ENCODE data around the gene NAALADL2.

NAALADL2 gene

GRCh38 chr3:175336406-175337133, 477.4 kb downstream of the NAALADL2 start:
- Histone ChIP-seq H3K9me3 (ENCODE audit: control insufficient read depth, insufficient read depth, low read depth, low read length) (no peaks in the 10 kb centered on the region), H3K4me1 (ENCODE audit: control insufficient read depth, insufficient read depth, low read length) (peaks cover 13% of the 10 kb centered on the region), H3K27me3 (ENCODE audit: control insufficient read depth, insufficient read depth, low read length) (no peaks in the 10 kb centered on the region), H3K4me3 (ENCODE audit: low read depth, low read length) (no peak overlapping the region), H3K9ac (ENCODE audit: low read length) (no peak overlapping the region), H3K36me3 (ENCODE audit: control insufficient read depth, insufficient read depth, low read length) (no peaks in the 10 kb centered on the region), H3K27ac (ENCODE audit: low read depth, low read length) (no peak overlapping the region)

GRCh38 chr3:175337631-175338030, 478.5 kb downstream of the NAALADL2 start:
- Histone ChIP-seq H3K9ac (ENCODE audit: low read length) (no peak overlapping the region), H3K27me3 (ENCODE audit: control insufficient read depth, insufficient read depth, low read length) (no peaks in the 10 kb centered on the region)

GRCh38 chr3:175338775-175339535, 479.8 kb downstream of the NAALADL2 start:
- no peaks in the 10 kb centered on the region for H3K27me3 ChIP-seq (ENCODE audit: control insufficient read depth, insufficient read depth, low read length)
- no peak overlapping the region for H3K27ac ChIP-seq (ENCODE audit: low read depth, low read length)
- no peak overlapping the region for H3K4me3 ChIP-seq (ENCODE audit: low read depth, low read length)
- H3K4me1 ChIP-seq (ENCODE audit: control insufficient read depth, insufficient read depth, low read length), result peaks cover 13% of the 10 kb centered on the region
- no peaks in the 10 kb centered on the region for H3K36me3 ChIP-seq (ENCODE audit: control insufficient read depth, insufficient read depth, low read length)
- no peak overlapping the region for H3K9ac ChIP-seq (ENCODE audit: low read length)
- H3K9me3 ChIP-seq (ENCODE audit: control insufficient read depth, insufficient read depth, low read depth, low read length), result no peaks in the 10 kb centered on the region

More at GRCh38 chr3:175337631-175338030, 478.5 kb downstream of the NAALADL2 start:
- Histone ChIP-seq H3K4me1 (ENCODE audit: control insufficient read depth, insufficient read depth, low read length) (peaks cover 13% of the 10 kb centered on the region), H3K9me3 (ENCODE audit: control insufficient read depth, insufficient read depth, low read depth, low read length) (no peaks in the 10 kb centered on the region), H3K36me3 (ENCODE audit: control insufficient read depth, insufficient read depth, low read length) (no peaks in the 10 kb centered on the region), H3K4me3 (ENCODE audit: low read depth, low read length) (no peak overlapping the region), H3K27ac (ENCODE audit: low read depth, low read length) (no peak overlapping the region)

GRCh38 chr3:175340338-175341015, 481.3 kb downstream of the NAALADL2 start:
- no peaks in the 10 kb centered on the region for H3K36me3 ChIP-seq (ENCODE audit: control insufficient read depth, insufficient read depth, low read length)
- no peak overlapping the region for H3K4me3 ChIP-seq (ENCODE audit: low read depth, low read length)
- no peaks in the 10 kb centered on the region for H3K9me3 ChIP-seq (ENCODE audit: control insufficient read depth, insufficient read depth, low read depth, low read length)
- H3K27me3 ChIP-seq (ENCODE audit: control insufficient read depth, insufficient read depth, low read length), result no peaks in the 10 kb centered on the region
- peaks cover 13% of the 10 kb centered on the region for H3K4me1 ChIP-seq (ENCODE audit: control insufficient read depth, insufficient read depth, low read length)
- H3K9ac ChIP-seq (ENCODE audit: low read length), result no peak overlapping the region
- H3K27ac ChIP-seq (ENCODE audit: low read depth, low read length), result no peak overlapping the region

GRCh38 chr3:175342196-175342595, 483.1 kb downstream of the NAALADL2 start:
- Histone ChIP-seq H3K9me3 (ENCODE audit: control insufficient read depth, insufficient read depth, low read depth, low read length) (no peaks in the 10 kb centered on the region), H3K4me3 (ENCODE audit: low read depth, low read length) (no peak overlapping the region), H3K27ac (ENCODE audit: low read depth, low read length) (no peak overlapping the region), H3K9ac (ENCODE audit: low read length) (no peak overlapping the region), H3K36me3 (ENCODE audit: control insufficient read depth, insufficient read depth, low read length) (no peaks in the 10 kb centered on the region), H3K27me3 (ENCODE audit: control insufficient read depth, insufficient read depth, low read length) (no peaks in the 10 kb centered on the region), H3K4me1 (ENCODE audit: control insufficient read depth, insufficient read depth, low read length) (peaks cover 13% of the 10 kb centered on the region)

GRCh38 chr3:175343946-175344345, 484.8 kb downstream of the NAALADL2 start:
- Histone ChIP-seq H3K4me3 (ENCODE audit: low read depth, low read length) (no peak overlapping the region), H3K27ac (ENCODE audit: low read depth, low read length) (no peak overlapping the region), H3K27me3 (ENCODE audit: control insufficient read depth, insufficient read depth, low read length) (no peaks in the 10 kb centered on the region), H3K4me1 (ENCODE audit: control insufficient read depth, insufficient read depth, low read length) (peaks cover 2% of the 10 kb centered on the region; the same call in 1 of the 2 replicates), H3K9me3 (ENCODE audit: control insufficient read depth, insufficient read depth, low read depth, low read length) (no peaks in the 10 kb centered on the region), H3K9ac (ENCODE audit: low read length) (no peak overlapping the region), H3K36me3 (ENCODE audit: control insufficient read depth, insufficient read depth, low read length) (no peaks in the 10 kb centered on the region)

- Histone ChIP-seq H3K36me3 (ENCODE audit: control insufficient read depth, insufficient read depth, low read length) (no peaks in the 10 kb centered on the region), H3K9ac (ENCODE audit: low read length) (no peak overlapping the region), H3K27me3 (ENCODE audit: control insufficient read depth, insufficient read depth, low read length) (no peaks in the 10 kb centered on the region), H3K27ac (ENCODE audit: low read depth, low read length) (no peak overlapping the region), H3K4me3 (ENCODE audit: low read depth, low read length) (no peak overlapping the region), H3K4me1 (ENCODE audit: control insufficient read depth, insufficient read depth, low read length) (no peaks in the 10 kb centered on the region), H3K9me3 (ENCODE audit: control insufficient read depth, insufficient read depth, low read depth, low read length) (no peaks in the 10 kb centered on the region)
Measured at GRCh38 chr3:175346573-175347356, 487.6 kb downstream of the NAALADL2 start.

GRCh38 chr3:175349168-175349567, 490.0 kb downstream of the NAALADL2 start:
- Histone ChIP-seq H3K27ac (ENCODE audit: low read depth, low read length) (no peak overlapping the region), H3K9ac (ENCODE audit: low read length) (no peak overlapping the region), H3K4me3 (ENCODE audit: low read depth, low read length) (no peak overlapping the region), H3K27me3 (ENCODE audit: control insufficient read depth, insufficient read depth, low read length) (no peaks in the 10 kb centered on the region), H3K4me1 (ENCODE audit: control insufficient read depth, insufficient read depth, low read length) (no peaks in the 10 kb centered on the region), H3K9me3 (ENCODE audit: control insufficient read depth, insufficient read depth, low read depth, low read length) (no peaks in the 10 kb centered on the region), H3K36me3 (ENCODE audit: control insufficient read depth, insufficient read depth, low read length) (no peaks in the 10 kb centered on the region)

- H3K27ac ChIP-seq (ENCODE audit: low read depth, low read length), result no peak overlapping the region
- no peaks in the 10 kb centered on the region for H3K4me1 ChIP-seq (ENCODE audit: control insufficient read depth, insufficient read depth, low read length)
- H3K9me3 ChIP-seq (ENCODE audit: control insufficient read depth, insufficient read depth, low read depth, low read length), result no peaks in the 10 kb centered on the region
Measured at GRCh38 chr3:175355801-175356335, 496.7 kb downstream of the NAALADL2 start.

GRCh38 chr3:175356899-175357324, 497.8 kb downstream of the NAALADL2 start:
- Histone ChIP-seq H3K27me3 (ENCODE audit: control insufficient read depth, insufficient read depth, low read length) (no peaks in the 10 kb centered on the region), H3K4me1 (ENCODE audit: control insufficient read depth, insufficient read depth, low read length) (no peaks in the 10 kb centered on the region), H3K4me3 (ENCODE audit: low read depth, low read length) (no peak overlapping the region), H3K27ac (ENCODE audit: low read depth, low read length) (no peak overlapping the region), H3K36me3 (ENCODE audit: control insufficient read depth, insufficient read depth, low read length) (no peaks in the 10 kb centered on the region), H3K9ac (ENCODE audit: low read length) (no peak overlapping the region), H3K9me3 (ENCODE audit: control insufficient read depth, insufficient read depth, low read depth, low read length) (no peaks in the 10 kb centered on the region)

More at GRCh38 chr3:175355801-175356335, 496.7 kb downstream of the NAALADL2 start:
- Histone ChIP-seq H3K4me3 (ENCODE audit: low read depth, low read length) (no peak overlapping the region), H3K9ac (ENCODE audit: low read length) (no peak overlapping the region), H3K27me3 (ENCODE audit: control insufficient read depth, insufficient read depth, low read length) (no peaks in the 10 kb centered on the region), H3K36me3 (ENCODE audit: control insufficient read depth, insufficient read depth, low read length) (no peaks in the 10 kb centered on the region)

All from HUES6 (cell line).